Mesendoderm (in vitro differentiated cells): ENCODE data around the gene NPTN.

ENCODE experiments used
- DNase-seq: peaks from one replicate; pipeline ENCODE4 v3.0.0; 2013
- H2AK5ac ChIP-seq: 2 replicates; pipeline ENCODE4 v1.6.1; 2013; ENCODE audit warnings: low read length, inconsistent platforms
- H2BK120ac ChIP-seq: 2 replicates; pipeline ENCODE4 v1.6.1; 2013; ENCODE audit warnings: low read depth, mild to moderate bottlenecking, low read length, moderate library complexity, mixed read lengths
- H2BK15ac ChIP-seq: replicated peaks from 2 replicates; pipeline ENCODE4 v1.6.1; 2013; ENCODE audit warnings: low read depth, mild to moderate bottlenecking, moderate library complexity
- H2BK5ac ChIP-seq: 2 replicates; pipeline ENCODE4 v1.6.1; 2013; ENCODE audit warnings: low read length, inconsistent platforms
- H3K18ac ChIP-seq: 2 replicates; pipeline ENCODE4 v1.6.1; 2013; ENCODE audit warnings: mild to moderate bottlenecking, low read length, mixed read lengths
- H3K23ac ChIP-seq: one replicate; pipeline ENCODE4 v1.6.1; 2013; ENCODE audit warnings: low read length
- H3K27ac ChIP-seq: 2 replicates; pipeline ENCODE4 v1.5.1; 2013; ENCODE audit warnings: low read depth, mild to moderate bottlenecking, inconsistent platforms, low read length, moderate library complexity
- H3K27me3 ChIP-seq: 2 replicates; pipeline ENCODE4 v1.6.1; 2013; ENCODE audit warnings: low read length, control low read depth, mild to moderate bottlenecking, inconsistent platforms; ENCODE audit not compliant: insufficient read depth, poor library complexity
- H3K36me3 ChIP-seq: 2 replicates; pipeline ENCODE4 v1.6.1; 2013; ENCODE audit warnings: low read length, inconsistent platforms; ENCODE audit not compliant: control insufficient read depth, insufficient read depth
- H3K4ac ChIP-seq: one replicate; pipeline ENCODE4 v1.6.1; 2013; ENCODE audit warnings: low read depth, mild to moderate bottlenecking, low read length, moderate library complexity
- H3K4me1 ChIP-seq: 2 replicates; pipeline ENCODE4 v1.6.1; 2013; ENCODE audit warnings: low read depth, low read length, inconsistent platforms; ENCODE audit not compliant: control insufficient read depth
- H3K4me2 ChIP-seq: 2 replicates; pipeline ENCODE4 v1.6.1; 2013; ENCODE audit warnings: low read length
- H3K4me3 ChIP-seq: 2 replicates; pipeline ENCODE4 v1.5.1; 2013; ENCODE audit warnings: mild to moderate bottlenecking, low read length
- H3K56ac ChIP-seq: one replicate; pipeline ENCODE4 v1.6.1; 2013; ENCODE audit warnings: low read length
- H3K79me1 ChIP-seq: 2 replicates; pipeline ENCODE4 v1.6.1; 2013; ENCODE audit warnings: low read length, inconsistent platforms
- H3K79me2 ChIP-seq: 2 replicates; pipeline ENCODE4 v1.6.1; 2013; ENCODE audit warnings: mild to moderate bottlenecking, low read length; ENCODE audit not compliant: control insufficient read depth, insufficient read depth
- H3K9ac ChIP-seq: 2 replicates; pipeline ENCODE4 v1.6.1; 2013; ENCODE audit warnings: low read length, inconsistent platforms
- H4K5ac ChIP-seq: one replicate; pipeline ENCODE4 v1.6.1; 2013; ENCODE audit warnings: low read length
- H4K8ac ChIP-seq: one replicate; pipeline ENCODE4 v1.6.1; 2013; ENCODE audit warnings: low read depth, mild to moderate bottlenecking, control low read depth, low read length, moderate library complexity
- WGBS: extraction: QIAGEN DNeasy Blood & Tissue Kit; methylation state at CpG from one replicate; pipeline ENCODE4 v1.1.7; 2013; ENCODE audit warnings: low lambda C conversion rate, missing lambda C conversion rate; ENCODE audit not compliant: insufficient coverage; ENCODE audit errors: extremely low coverage; 5-methylcytosine and 5-hydroxymethylcytosine counted together

NPTN gene

GRCh38 chr15:73567020-73567419, 66.2 kb downstream of the NPTN start:
- H3K36me3 ChIP-seq, result peaks cover 2% of the 10 kb centered on the region
- no CpG with 5 or more reads among the region's 1 CpG for WGBS

GRCh38 chr15:73564255-73564654, 68.9 kb downstream of the NPTN start:
- Histone ChIP-seq H3K23ac (no peak overlapping the region), H3K27ac (no peak overlapping the region), H2BK120ac (no peak overlapping the region), H2BK5ac (no peak overlapping the region), H3K4me3 (no peak overlapping the region), H3K79me1 (no peaks in the 10 kb centered on the region), H4K8ac (no peak overlapping the region), H4K5ac (no peak overlapping the region), H3K27me3 (no peaks in the 10 kb centered on the region), H2AK5ac (no peak overlapping the region), H3K4ac (no peak overlapping the region), H3K18ac (no peak overlapping the region), H3K36me3 (no peaks in the 10 kb centered on the region), H3K4me2 (no peak overlapping the region), H3K79me2 (no peaks in the 10 kb centered on the region), H3K56ac (no peak overlapping the region), H3K4me1 (no peaks in the 10 kb centered on the region), H2BK15ac (no peak overlapping the region), H3K9ac (no peak overlapping the region)
- whole genome bisulfite sequencing, result no CpG with 5 or more reads among the region's 6 CpGs
- no peak for DNase-seq

More at GRCh38 chr15:73567020-73567419, 66.2 kb downstream of the NPTN start:
- Histone ChIP-seq H3K27me3 (no peaks in the 10 kb centered on the region), H3K18ac (no peak overlapping the region), H3K4ac (no peak overlapping the region), H4K8ac (no peak overlapping the region), H4K5ac (no peak overlapping the region), H2AK5ac (no peak overlapping the region), H3K9ac (no peak overlapping the region), H2BK15ac (no peak overlapping the region), H3K27ac (no peak overlapping the region), H2BK120ac (no peak overlapping the region), H3K4me1 (no peaks in the 10 kb centered on the region), H3K23ac (no peak overlapping the region), H3K4me3 (no peak overlapping the region), H3K56ac (no peak overlapping the region), H3K4me2 (no peak overlapping the region), H3K79me2 (no peaks in the 10 kb centered on the region), H2BK5ac (no peak overlapping the region), H3K79me1 (no peaks in the 10 kb centered on the region)
- DNase-seq, result no peak

GRCh38 chr15:73560501-73561117, 72.6 kb downstream of the NPTN start:
- H3K4me3 ChIP-seq, result no peak overlapping the region
- no CpG with 5 or more reads among the region's 2 CpGs for WGBS
- H3K23ac ChIP-seq, result no peak overlapping the region
- no peak overlapping the region for H3K27ac ChIP-seq
- peak; percentile 63 for DNase-seq
- H2BK120ac ChIP-seq, result no peak overlapping the region
- H2BK15ac ChIP-seq, result no peak overlapping the region
- H4K5ac ChIP-seq, result no peak overlapping the region
- H2BK5ac ChIP-seq, result no peak overlapping the region
- H3K79me1 ChIP-seq, result no peaks in the 10 kb centered on the region
- H4K8ac ChIP-seq, result no peak overlapping the region
- no peaks in the 10 kb centered on the region for H3K4me1 ChIP-seq
- H3K4ac ChIP-seq, result no peak overlapping the region
- no peak overlapping the region for H3K56ac ChIP-seq
- no peaks in the 10 kb centered on the region for H3K79me2 ChIP-seq
- H2AK5ac ChIP-seq, result no peak overlapping the region
- peaks cover 2% of the 10 kb centered on the region for H3K36me3 ChIP-seq
- H3K9ac ChIP-seq, result no peak overlapping the region
- H3K4me2 ChIP-seq, result no peak overlapping the region
- H3K27me3 ChIP-seq, result no peaks in the 10 kb centered on the region
- H3K18ac ChIP-seq, result no peak overlapping the region

GRCh38 chr15:73558529-73558928, 74.7 kb downstream of the NPTN start:
- WGBS, result no CpG with 5 or more reads among the region's 1 CpG
- no peak overlapping the region for H3K4me3 ChIP-seq
- H3K79me2 ChIP-seq, result no peaks in the 10 kb centered on the region
- no peak overlapping the region for H3K56ac ChIP-seq
- H3K9ac ChIP-seq, result no peak overlapping the region
- no peak overlapping the region for H4K5ac ChIP-seq
- peaks cover 2% of the 10 kb centered on the region for H3K36me3 ChIP-seq
- H3K23ac ChIP-seq, result no peak overlapping the region
- no peak overlapping the region for H3K4me2 ChIP-seq
- no peak for DNase-seq
- no peak overlapping the region for H3K27ac ChIP-seq
- H2BK15ac ChIP-seq, result no peak overlapping the region
- H3K79me1 ChIP-seq, result no peaks in the 10 kb centered on the region
- H3K4me1 ChIP-seq, result peaks cover 8% of the 10 kb centered on the region
- no peaks in the 10 kb centered on the region for H3K27me3 ChIP-seq
- H4K8ac ChIP-seq, result no peak overlapping the region
- no peak overlapping the region for H2BK5ac ChIP-seq
- H3K18ac ChIP-seq, result no peak overlapping the region
- no peak overlapping the region for H2AK5ac ChIP-seq
- no peak overlapping the region for H3K4ac ChIP-seq
- no peak overlapping the region for H2BK120ac ChIP-seq

GRCh38 chr15:73555080-73555479, 78.1 kb downstream of the NPTN start:
- Histone ChIP-seq H3K4ac (no peak overlapping the region), H3K4me2 (no peak overlapping the region)
- no CpG with 5 or more reads among the region's 4 CpGs for WGBS

GRCh38 chr15:73550190-73550589, 83.0 kb downstream of the NPTN start:
- Histone ChIP-seq H3K27ac (no peak overlapping the region), H3K79me2 (no peaks in the 10 kb centered on the region), H3K9ac (no peak overlapping the region), H3K23ac (no peak overlapping the region), H3K4ac (no peak overlapping the region), H3K4me2 (no peak overlapping the region), H3K27me3 (no peaks in the 10 kb centered on the region), H2BK15ac (no peak overlapping the region), H2AK5ac (no peak overlapping the region), H4K8ac (no peak overlapping the region), H2BK120ac (no peak overlapping the region), H4K5ac (no peak overlapping the region), H3K4me3 (no peak overlapping the region), H3K4me1 (peaks cover 8% of the 10 kb centered on the region), H2BK5ac (no peak overlapping the region), H3K79me1 (no peaks in the 10 kb centered on the region), H3K18ac (no peak overlapping the region), H3K56ac (no peak overlapping the region), H3K36me3 (no peaks in the 10 kb centered on the region)
- DNase-seq, result no peak

More at GRCh38 chr15:73555080-73555479, 78.1 kb downstream of the NPTN start:
- Histone ChIP-seq H3K36me3 (peaks cover 2% of the 10 kb centered on the region), H3K79me1 (no peaks in the 10 kb centered on the region), H3K56ac (no peak overlapping the region), H3K4me3 (no peak overlapping the region), H2BK120ac (no peak overlapping the region), H3K9ac (no peak overlapping the region), H3K23ac (no peak overlapping the region), H3K4me1 (peaks cover 8% of the 10 kb centered on the region), H2BK5ac (no peak overlapping the region), H2AK5ac (no peak overlapping the region), H3K18ac (no peak overlapping the region), H3K79me2 (no peaks in the 10 kb centered on the region), H3K27ac (no peak overlapping the region), H4K5ac (no peak overlapping the region), H4K8ac (no peak overlapping the region), H3K27me3 (no peaks in the 10 kb centered on the region), H2BK15ac (no peak overlapping the region)
- DNase-seq, result peak; percentile 25
